ENCODE measurements around the gene BRSK2.
A peak's percentile ranks its signal among the peaks of the same experiment; 100 is the strongest.

The BRSK2 gene

GRCh38 chr11:1461826-1462697 lies 72.3 kb downstream of the BRSK2 start:
- no peak for DNase-seq

DNA sequence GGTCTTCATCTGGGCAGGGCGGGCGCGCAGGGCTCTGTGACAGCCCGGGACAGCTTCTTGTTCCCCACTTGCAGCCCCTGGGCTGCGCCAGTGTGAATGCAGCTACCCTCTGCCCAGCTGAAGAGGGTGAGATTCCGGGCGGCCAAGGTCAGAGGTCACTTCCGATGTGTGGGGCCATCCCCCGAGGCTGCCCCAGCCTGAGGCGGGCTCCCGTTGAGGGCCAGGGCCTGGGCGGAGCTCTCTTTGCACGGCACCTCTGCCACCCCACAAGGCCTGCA lies 72.9 kb downstream of the BRSK2 start:
- no peak for DNase-seq

GRCh38 chr11:1463056-1463455 lies 73.3 kb downstream of the BRSK2 start:
- no peak for DNase-seq

GRCh38 chr11:1466784-1467183 lies 77.0 kb downstream of the BRSK2 start:
- DNase-seq = no peak

DNA sequence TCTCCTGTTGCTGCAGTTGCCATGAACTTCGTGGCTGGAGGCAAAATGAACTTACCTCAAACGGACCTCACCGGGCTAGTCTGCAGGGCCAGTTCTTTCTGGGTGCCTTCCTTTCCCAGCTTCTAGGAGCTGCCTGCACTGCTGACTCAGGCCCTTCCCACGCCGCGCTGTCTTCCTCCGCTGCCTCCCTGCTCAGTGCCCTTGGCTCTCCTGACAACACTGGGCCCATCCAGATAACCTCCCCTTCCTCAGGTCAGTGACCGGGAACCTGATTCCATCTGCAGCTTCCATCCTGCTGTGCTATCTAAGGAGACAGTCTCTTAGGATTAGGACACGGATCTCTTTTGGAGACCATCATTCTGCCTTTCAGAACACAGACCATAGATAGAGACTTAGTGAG lies 77.5 kb downstream of the BRSK2 start:
- no peak for DNase-seq

DNA sequence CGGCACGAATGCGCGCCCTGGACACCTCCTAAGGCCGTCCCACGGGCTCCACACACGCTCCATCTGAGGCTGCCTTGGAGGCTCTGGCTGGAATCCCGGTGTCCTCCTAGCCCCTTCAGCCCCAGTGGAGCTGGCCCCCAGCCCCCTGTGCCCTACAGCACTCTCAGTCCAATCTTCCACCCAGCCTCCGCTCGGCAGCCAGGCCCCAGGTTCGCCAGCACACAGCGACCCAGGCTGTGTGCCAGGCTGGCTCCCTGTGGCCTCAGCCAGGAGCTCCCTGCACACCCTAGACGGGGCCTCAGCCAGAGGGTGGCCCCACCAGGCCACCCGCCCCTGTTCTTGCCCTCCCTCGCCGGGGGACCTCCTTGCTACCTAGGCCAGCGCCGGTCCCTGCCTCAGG lies 78.3 kb downstream of the BRSK2 start:
- peak in 2 of 56 donors; percentile 41 to 46 for DNase-seq

- no peak for DNase-seq
Measured at GRCh38 chr11:1468473-1469066, 78.8 kb downstream of the BRSK2 start.

GRCh38 chr11:1469287-1469910 lies 79.7 kb downstream of the BRSK2 start:
- no peak for DNase-seq

DNA sequence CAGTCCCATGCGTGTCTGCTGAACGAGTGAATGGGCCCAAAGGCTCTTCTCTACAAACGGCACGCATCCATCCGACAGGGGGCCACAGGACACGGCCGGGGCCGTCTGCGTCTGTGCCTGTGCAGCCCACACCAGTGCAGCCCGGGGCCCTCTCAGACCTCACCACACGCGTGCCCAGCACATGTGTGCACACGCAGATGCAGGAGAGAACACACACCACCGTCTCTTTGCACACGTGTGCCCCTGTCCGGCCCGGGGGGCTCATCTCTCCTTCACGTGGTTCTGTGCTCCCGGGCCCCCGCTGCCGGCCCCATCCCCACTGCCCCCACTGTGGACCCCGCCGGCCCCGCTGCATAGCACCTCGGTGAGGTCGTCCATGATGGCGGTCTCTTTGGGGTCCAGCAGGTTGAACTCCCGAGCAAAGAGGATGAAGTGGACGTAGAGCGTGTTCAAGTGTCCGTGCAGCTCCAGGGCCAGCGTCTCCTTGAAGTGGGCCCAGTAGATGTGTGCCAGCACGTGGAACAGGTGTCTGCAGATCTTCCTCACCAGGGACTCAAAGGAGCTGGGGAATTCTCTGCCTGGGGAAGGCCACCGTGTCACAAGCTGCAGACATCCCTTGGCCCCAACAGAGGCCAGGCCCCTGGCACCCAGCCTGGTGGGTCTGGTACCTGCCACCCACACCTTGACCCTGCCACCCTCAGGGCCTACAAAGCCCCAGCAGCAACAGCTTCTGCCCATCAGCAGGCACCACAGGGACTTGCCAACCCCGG lies 80.4 kb downstream of the BRSK2 start:
- DNase-seq = no peak

- DNase-seq = no peak
Measured at GRCh38 chr11:1470681-1471611, 81.2 kb downstream of the BRSK2 start.

DNA sequence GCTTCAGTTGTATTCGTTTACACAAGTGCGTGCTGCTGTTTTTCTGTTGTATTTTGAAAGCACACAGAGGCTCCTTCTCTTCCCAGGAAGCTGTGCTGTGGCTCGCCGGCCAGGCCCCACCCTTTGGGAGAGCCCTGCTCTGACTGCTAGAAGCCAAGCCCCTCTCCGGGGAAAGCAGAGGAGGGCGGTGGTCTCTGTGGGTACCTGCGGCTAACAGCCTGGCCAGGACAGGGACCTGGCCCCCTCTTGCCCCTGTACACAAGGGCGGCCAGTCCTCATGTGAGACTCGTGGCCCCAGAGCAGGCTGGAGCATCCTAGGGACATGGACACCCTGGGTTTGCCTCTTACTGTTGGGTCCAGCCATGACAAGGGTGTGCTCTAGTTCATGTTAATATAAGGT lies 82.0 kb downstream of the BRSK2 start:
- DNase-seq = no peak

DNA sequence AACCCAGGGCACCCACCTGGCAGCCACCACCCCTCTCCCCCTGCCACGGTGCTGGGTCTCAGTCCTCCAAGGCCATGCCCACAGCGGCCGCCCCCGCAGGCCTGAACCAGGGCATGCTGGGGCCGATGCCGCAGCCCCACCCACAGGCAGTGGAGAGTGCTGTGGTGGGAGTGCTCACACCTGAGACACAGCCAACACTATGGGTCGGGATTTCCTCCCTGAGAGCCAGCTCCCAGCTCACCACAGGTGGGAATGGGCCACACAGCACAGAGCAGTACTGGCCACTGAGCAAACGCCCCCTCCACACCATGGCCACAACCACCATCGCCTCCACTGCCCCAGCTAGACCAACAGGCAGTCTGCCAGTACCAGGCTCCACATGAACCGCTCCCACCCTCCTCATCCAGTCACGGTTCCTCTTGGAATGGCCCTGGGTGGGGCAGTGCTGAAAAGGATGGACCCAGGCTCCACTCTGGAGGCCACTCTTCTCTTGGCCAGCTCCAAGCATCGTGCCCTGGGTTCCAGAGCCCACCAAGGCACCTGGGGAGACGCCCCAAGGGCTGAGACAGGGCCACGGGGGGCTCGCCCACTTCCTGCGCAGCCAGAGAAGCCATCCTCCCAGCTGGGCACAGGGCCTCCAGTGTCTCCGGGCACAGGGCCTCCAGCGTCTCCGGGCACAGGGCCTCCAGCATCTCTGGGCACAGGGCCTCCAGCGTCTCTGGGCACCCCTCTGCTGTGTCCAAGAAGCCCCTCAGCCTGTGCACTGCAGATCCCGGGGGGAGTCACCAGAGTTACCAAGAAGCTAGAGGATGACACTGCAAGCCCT lies 82.7 kb downstream of the BRSK2 start:
- DNase-seq = no peak

- DNase-seq = no peak
Measured at GRCh38 chr11:1473011-1473628, 83.4 kb downstream of the BRSK2 start.

GRCh38 chr11:1473786-1474185 lies 84.1 kb downstream of the BRSK2 start:
- no peak for DNase-seq

DNA sequence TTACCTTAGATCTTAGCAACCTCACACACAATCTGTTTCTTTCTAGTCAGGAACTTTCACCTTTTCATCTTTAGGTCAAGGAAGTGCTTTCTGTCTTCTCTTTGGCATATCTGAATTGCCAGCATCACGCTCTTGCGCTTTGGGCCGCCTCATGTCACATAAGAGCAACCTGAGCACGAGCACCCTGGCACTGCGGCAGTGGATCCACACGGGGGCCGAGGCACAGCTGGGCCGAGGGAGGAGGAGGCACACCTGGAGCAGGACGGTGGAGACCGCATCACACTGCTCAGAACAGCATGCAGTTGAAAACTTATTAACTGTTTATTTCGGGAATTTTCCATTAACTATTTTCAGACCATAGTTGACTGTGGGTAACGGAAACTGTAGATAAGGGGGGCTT lies 86.1 kb downstream of the BRSK2 start:
- no peak for DNase-seq

DNA sequence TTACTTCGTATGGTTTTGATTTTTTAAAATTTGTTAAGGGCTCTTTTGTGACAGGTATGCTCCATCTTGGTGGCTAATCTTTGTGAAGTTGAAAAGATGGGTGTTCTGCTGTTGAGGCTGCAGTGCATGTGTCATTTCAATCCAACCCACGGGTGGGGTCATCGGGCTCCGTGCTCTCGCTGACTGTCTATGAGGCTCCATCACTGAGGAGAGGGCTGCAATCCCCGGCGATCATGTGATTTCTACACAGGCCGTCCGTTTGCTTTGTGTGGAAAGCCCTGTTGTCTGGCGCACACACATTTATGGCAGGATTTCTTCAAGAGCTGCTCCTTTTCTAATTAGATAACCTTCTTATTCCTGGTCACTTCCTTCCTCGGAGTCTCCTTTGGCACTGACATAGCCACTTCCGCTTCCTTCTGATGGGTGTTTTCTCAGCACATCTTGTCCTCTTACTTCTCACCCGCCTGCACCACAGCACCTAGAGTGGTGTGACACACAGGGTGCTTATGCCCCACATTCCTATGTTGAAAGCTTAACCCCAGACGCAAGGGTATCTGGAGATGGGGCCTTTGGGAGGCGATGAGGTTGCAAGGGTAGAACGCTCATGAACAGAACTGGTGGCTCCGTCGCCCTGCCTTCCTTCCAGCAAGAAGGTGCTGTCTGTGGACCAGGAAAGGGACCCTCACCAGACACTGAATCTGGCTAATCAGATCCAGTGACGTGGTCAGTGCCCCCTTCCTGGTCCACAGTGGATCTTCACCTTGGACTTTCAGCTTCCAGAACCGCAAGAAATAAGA lies 87.4 kb downstream of the BRSK2 start:
- no peak for DNase-seq

- DNase-seq = no peak
Measured at GRCh38 chr11:1478011-1478410, 88.3 kb downstream of the BRSK2 start.

DNA sequence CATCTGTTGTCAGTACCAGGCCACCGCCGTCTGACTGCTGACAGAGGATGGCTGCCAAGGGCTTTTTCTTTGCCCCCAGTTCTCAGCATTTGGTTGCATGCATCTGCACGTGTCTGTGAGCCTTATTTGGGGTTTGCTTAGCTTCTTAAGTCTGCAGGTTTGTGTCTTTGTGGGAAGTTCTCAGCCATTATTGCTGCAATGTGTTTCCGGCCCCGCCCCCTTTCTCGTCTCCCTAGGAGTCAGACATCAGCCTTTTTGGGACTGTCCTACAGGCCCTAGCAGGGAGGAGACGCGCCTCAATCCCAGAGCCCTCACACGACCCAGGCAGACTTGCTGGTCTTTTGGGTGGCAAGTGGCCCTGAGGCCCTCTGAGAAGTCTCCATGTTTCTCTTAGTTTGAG lies 88.8 kb downstream of the BRSK2 start:
- DNase-seq = no peak

Measured in nucleus accumbens (tissue), 56 donors.